ENCODE measurements around the gene LHPP.

The LHPP gene

DNA sequence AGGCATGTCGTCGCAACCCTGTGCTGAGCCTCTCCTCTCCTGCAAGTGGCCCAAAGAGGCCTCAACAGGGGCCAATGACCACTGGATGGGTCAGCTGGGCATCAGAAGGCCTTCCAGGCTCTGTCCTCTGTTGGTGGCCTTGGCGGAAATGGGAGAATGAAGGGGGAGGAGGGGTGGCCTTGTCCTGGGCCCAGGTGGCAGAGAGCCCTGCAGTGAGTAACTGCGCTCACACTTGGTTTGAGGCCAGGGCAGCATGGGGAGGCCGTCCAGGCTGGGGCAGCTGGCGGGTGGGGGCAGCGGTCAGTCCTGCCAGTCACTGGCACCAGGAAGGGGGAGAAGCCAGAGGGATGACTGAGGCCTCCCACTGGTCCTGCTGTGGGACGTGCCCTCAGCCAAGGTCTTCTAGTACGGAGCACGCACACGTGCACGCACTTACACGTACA is 59.8 kb downstream of the LHPP start:
- DNase-seq (ENCODE audit: low read depth), result no peak

DNA sequence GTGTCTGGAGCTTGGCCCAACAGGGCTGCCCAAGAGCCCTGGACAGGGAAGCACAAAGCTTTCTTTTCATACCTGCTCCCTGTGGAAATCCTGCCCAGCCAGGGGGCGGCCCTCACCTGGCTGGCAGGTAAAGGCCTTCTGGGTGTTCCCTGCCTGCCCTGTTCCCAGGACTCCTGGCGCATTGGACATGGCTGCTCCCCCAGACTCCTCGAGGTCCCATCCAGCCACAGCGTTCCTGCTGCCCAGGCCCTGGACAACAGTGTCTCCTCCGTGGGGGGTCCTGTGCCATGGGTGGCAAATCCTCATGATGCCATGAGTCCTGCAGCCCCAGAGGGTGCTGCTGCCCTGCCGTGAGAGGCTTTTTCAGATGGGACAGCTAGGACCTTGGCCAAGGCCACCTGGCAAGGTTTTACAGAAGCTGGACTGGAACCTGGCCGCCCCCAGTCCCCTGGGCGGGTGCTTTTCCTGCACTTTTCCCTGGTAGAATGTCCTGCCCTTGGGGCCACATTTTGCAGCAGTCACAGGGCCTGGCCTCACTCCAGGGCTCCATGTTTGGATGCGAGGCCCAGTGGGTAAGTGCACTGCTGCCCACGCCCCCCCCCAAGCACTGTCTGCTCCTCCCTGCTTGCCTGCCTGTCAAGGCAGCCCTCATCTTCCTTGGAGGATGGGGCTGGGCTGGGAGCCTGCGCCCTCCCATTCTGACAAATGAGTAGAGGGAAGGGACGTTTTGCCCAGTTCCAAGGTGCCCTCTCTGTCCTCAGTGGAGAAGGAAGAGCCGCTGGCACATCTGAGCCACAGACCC is 60.7 kb downstream of the LHPP start:
- no peak for DNase-seq (ENCODE audit: low read depth)

DNA sequence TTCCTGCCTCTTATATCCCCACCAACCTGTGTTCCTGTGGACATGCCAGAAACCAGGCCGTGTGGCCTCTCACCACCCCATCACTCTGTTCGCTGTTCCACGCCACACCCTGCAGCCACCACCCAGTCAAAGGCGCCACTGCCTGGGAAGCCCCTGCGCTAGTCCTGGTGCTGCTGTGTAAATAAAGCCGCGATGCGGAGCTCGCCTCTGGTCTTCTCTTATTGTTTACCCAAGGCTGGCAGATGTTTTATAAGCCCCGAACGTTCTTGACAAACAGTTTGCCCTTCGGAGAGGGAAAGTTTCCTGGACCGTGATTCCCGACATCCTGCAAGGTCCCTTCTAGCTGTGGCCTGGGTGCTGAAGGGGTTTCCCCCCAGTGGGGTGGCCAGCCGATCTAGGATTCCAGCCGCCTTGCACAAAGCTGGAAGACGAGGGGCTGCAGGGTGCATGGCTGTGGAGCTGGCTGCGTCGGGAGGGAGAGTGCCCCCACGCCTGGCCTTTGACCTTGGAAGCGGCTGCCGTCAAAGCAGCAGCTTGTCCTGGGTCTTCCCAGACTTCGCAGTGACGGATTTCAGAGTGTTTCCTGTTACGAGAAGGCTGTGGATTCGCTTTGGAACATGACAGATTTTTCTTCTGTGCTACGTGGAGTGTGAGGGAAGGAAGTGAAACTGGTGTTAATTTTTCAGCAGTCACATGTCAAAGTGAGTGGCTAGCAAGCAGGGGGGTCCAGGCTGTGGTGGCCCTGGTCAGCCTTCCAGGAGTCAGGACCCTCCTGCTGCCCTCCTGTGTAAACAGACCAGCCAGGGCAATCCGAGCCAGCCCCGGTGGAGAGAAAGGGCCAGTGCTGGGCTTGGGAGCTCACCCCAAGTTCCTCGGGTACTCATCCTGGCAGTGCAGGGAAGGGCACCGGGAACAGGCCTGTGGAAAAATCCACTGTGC is 61.6 kb downstream of the LHPP start:
- no peak for DNase-seq (ENCODE audit: low read depth)

DNA sequence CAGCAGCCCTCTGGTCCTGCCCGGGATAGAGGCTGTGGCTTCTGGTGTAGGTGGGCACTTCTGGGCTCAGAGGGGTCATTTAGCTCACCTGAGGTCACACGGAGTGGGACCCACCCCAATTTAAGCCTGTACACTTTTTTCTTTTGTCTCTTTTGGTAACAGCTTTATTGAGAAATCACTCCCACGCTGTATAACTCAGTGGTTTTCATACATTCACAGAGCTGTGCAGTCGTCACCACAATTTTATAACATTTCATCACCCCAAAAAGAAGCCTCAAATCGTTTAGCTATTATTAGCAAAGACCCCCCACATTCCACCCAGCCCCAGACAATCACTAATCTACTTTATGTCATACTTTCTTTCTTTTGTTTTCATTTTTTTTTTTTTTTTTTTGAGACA is 62.3 kb downstream of the LHPP start:
- no peak for DNase-seq (ENCODE audit: low read depth)

DNA sequence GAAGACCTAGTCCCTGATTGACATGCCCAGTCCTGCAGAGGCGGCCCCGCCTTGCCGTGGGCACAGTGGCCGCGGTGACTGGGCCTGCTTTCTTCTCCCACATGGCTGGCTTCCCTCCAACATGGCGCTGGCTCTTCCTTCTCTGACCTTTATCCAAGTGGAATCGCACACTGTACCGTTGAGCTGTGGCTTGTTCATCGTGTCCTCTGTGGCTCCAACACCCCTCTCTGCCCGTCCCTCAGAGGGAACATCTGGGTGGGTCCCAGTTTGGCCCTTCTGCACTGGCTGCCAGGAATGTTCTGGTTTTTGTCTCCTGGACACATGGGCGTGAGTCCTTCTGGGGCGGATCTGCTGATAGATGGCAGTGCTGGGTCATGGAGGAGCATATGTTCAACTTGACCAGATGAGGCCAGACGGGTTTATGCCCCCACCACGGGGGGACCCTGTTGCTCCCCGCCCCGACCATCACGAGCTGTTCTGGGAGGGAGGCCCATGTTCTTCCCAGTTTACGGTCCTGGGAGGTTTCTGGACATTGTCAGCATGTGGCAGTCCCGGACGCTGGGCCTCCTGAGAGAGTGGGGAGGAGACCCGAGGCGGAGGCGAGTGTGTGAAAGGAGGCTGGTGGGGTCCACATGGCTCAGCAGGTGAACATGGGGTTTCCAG is 63.5 kb downstream of the LHPP start:
- DNase-seq (ENCODE audit: low read depth), result no peak

DNA sequence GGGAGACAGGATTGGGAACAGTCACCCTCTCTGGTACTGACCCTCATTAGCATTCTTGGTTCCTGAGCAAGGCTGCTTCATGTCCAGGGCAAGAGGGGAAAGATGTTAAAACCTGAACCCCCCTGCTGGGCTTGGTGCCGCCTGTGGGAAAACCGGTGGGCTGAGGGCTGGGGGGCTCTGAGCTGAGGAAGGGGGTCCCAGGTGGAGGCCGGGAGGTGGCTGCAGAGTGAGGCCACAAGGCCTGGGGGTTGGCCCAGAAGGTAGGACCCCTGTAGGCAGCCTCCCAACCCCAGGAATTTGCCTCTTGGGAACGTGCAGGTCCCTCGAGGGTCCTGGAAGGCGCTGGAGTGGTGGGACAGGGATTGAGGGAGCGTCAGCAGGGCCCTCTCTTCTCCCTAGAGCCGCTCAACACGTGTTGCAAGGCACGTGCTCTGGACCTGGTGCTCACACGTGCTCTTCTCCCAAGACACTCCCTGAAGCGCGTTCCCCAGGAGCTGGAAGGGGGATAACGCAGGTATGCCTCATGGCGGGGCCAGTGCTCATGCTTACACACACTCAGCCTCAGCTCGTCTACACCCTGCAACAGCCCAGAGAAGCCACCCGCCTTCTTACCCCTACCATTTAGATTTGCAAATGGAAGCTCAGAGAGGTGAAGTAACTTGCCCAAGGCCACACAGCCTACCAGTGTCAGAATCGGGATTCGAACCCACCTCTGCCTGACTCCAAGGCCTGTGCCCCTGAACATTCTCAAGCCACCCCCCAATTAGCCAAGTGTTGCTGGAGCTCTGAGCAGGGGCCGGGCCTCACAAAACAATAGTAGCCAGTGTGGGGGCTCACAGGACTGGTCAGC is 64.4 kb downstream of the LHPP start:
- DNase-seq (ENCODE audit: low read depth), result no peak

DNA sequence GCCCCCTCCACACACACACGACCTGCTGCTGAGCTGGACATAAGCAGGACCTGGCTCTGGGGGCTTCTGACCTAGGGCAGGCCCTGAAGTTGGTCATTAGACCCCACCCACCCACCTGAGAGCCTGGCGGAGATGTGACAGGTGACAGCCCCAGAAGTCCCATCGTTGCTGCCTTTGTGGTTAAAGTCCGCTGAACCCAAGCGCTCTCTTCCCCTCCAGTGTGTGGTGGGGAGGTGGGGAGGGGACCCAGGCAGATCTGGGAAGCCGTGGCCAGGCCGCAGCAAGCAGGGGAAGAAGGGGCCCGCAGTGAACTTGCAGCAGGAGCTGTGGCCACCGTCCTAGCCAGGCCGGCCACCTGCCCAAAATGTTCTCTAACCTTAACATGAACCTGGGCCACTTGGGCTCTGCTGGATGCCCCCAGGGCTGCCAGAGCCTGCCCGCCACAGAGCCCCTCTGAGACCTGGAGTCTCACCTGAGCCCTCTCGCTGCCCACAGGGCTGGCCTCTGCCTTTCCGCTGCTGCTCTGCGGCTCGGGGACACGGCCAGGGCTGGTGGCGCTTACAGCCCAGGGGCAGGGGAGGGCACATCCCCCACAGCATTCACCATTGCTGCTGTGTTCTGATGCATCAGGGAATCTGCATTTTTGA is 65.1 kb downstream of the LHPP start:
- DNase-seq (ENCODE audit: low read depth), result no peak

DNA sequence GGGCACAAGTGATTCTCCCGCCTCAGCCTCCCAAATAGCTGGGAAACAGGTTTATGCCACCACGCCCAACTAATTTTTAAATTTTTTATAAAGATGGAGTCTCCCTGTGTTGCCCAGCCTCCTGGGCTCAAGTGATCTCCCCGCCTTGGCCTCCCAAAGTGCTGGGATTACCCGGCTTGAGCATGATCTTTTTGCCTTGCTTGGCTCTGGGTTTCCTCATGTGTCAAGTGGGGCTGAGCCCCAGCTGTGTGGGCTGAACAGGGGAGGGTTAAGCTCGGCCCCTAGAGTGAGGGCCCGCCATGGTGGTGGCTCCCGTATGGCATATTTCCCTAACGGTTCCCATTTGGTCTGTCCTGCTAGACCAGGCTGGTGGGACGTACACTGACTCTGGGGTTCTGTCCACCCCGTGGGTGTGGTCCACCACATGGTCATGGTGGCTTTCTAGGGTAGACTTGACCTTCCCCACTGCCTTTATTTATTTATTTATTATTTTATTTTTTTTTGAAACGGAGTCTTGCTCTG is 66.3 kb downstream of the LHPP start:
- DNase-seq (ENCODE audit: low read depth), result no peak

DNA sequence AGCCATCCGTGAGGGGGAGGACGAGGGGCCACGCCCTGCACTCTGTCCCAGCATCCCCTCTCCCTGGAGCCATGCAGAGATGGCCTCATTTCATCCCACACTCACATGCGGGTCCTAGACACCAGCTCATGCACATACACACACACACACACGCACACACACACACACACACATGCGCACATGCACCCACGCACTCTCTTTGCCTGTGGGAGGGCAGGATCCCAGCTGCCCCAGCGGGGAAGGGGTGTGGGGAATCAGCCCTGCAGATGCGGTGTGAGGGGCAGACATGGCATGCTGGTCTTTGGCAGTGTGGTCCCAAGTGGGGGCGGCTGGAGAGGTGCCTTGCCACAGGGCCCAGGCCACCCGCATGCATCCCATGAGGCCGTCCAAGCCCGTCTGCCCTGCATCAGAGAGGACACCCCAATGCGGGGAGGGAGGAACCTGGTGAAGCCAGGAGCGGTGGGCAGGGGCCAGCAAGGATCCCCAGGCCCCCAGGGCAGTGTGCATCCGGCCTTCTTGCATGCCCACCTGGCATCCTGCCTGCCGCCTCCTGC is 68.1 kb downstream of the LHPP start:
- DNase-seq (ENCODE audit: low read depth), result no peak

DNA sequence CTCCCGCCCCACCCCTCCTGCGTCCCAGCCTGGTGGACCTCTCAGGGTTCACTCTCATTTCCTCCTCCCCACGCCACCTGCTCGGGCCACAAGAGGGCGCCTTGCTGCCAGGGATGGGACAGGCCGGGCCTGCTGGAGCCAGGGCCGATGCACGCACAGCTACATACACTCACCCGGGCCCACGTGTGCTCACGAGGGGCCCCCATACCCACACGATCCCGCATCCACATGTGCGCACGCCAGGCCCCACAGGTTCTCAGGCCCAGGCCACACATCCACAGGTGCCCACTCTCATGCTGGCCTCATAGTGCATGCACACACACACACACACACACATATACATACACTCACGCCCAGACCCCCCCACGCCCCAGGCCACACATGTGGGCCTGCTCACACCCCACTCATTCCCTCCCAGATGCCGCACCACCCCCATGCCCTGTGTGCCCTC is 68.6 kb downstream of the LHPP start:
- peak; percentile 86 for DNase-seq (ENCODE audit: low read depth)

DNA sequence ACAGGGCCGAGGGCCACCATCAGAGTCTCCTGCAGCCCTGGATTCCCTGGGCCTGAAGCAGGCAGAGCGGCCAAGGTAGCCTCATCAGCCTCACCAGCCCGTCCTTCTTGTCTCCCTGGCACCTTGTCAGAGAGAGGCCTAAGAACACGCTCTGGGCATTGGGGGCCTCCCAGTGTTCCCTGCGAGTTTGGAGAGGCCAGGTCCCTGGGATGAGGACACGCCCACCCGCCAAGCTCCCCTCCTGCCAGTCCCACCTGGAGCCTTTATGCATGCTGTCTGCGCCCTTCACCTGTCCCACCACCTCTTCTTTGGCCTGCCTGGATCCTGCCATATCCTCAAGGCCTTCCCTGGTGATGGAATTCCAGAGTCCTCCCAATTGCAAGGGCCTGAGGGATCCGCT is 69.2 kb downstream of the LHPP start:
- DNase-seq (ENCODE audit: low read depth), result no peak

DNA sequence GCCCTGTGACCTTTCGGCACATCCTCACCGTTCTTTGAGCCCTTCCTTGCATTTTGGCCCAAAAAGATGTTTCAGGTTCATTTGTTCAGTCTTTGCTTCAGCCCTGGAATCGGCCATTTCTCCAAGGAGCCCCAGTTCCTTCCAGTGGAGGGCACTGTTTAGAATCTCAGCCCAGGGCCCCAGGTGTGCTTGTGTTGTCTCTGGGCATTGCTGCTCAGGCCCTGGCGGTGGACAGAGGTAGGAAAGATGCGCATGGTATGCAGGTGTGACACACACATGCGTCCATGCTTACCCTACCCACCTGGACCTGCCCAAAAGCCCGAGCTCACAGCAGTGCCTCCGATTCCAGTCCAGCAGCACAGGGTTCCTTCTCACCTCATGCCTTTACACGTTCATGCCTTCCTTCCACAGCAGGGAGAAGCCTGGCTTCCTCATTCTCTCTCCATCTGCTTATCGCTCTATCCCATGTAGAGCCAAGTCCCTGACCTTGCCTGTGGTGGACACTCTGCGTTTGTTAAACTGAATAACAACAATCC is 70.6 kb downstream of the LHPP start:
- DNase-seq (ENCODE audit: low read depth), result peak; percentile 42

DNA sequence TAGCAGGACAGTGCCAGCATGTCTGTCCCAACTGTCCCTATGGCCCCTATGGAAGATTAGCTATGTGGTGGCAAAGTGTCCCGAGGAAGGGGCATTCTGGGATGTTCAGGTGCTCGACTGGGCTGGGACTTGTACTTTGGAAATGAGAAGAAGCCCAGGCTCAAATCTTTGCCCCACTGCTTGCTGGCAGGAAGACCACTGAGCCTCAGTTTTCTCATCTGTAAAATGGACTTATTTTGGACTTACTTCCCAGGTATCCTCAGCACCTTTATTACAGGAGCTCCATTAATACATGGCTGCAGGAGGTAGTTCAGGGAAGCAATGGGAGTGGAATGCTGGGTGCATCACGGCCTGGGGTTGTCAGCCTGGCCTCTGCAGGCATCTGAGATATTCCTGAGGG is 71.2 kb downstream of the LHPP start:
- no peak for DNase-seq (ENCODE audit: low read depth)

DNA sequence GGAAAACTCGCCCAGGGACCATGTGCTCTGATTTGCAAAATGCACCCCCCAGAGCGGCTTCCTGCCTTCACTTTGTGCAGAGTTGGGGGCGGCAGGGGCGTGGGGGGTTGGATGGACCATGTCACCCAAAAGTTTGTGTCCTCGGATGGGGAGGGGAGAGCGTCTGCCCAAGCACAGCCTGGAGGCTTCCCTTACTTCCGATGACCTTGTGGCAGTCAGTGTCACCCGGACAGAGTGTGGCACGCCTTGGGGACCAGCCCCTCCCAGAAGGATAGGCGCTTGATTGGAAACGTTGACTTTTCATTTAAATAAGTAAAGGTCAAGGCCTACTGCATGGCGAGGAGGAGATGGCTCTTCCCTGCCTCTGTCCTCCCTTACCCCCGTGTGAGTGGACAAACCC is 71.6 kb downstream of the LHPP start:
- DNase-seq (ENCODE audit: low read depth), result no peak

DNA sequence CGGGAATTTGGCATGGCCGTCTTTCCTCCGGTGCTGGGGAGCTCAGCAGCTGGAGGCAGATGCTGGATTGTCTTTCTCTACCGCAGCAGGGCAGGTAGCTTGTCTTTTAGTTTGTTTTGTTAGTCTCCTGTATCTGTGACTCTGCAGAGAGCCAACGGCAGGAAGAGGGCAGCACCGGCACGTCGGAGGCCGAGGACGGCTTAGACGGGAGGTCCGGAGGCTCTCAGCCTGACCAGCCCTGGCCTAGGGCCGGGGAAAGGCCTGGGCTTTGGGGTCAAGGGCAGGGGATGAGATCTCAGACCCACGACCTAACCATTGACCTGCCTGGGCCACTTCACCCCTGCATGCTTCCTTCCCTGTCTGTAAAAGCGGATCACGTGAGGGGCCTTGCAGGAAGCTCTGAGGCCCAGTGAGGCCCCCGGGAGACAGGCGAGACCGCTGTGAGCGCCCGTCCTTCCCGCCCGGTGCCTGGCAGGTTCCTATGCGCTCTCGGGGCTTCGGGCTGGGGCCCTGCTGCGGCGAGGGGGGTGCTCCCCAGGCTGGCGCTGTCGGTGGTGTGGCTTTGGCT is 72.7 kb downstream of the LHPP start:
- DNase-seq (ENCODE audit: low read depth), result no peak

DNA sequence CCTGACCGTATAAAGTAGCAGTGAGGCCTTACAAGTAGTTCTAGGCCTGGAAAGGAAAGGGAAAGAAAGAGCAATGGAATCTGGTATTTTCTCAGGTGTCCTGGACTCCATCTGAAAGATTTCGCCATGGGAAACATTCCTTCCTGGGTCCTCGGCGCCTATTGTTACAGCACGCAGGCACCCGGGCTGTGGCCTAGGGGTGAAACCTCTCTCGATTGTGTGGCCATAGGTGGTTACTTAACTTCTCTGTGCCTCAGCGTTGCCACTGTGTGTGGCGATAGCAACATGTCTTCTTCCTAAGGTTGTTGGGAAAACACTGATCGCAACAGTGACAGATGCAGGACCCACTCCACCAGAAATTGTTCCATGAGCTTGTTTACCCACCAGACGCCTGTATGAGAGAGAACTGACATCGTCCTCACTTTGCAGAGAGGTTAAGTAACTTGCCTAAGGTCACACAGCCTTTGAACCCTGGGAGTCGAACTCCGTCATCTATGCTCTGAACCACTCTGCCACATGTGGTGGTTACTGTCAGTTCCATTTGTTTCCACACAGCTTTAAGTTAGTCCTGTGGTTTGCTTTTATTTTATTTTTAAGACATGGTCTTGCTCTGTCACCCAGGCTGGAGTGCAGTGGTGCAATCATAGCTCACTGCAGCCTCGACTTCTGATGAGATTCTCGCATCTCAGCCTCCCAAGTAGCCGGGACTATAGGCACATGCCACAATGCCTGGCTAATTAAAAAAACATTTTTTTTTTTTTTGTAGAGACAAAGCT is 73.4 kb downstream of the LHPP start:
- no peak for DNase-seq (ENCODE audit: low read depth)

DNA sequence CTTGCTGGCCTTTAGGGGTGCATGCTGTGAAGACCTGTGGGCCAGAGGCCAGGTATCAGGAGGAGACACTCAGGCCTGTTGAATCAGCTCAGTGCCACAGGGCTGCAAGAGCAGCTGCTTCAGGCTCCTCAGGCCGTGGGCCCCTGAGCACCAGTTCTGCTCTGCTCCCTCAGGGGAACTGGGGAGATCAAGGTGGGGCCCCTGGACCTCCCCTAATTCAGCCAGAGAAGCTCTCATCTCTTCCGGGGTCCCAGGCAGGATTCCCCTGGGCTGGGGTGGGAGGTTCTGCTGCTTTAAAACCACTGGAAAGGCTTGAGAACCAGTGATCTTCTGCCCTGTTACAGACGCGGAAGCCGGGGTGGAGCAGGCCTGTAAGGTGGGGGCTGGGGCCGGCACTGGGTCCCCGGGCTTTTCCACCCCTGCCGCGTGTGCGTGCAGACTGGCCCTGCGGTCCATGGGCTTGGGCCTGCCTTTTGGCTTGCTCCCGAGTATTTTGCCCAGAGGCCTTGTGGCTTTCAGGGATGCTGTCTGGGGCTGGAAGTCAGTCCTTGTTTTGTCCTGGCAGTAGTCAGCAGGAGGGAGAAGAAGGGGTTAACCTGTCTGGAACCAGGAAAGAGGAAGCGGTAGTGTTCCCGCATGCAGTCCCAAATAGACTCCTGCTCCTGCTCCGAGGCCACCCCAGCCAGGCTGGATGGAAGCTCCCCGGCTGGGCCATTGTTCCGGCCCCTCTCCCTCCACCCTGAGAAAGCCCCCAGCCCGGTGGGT is 74.3 kb downstream of the LHPP start:
- no peak for DNase-seq (ENCODE audit: low read depth)

DNA sequence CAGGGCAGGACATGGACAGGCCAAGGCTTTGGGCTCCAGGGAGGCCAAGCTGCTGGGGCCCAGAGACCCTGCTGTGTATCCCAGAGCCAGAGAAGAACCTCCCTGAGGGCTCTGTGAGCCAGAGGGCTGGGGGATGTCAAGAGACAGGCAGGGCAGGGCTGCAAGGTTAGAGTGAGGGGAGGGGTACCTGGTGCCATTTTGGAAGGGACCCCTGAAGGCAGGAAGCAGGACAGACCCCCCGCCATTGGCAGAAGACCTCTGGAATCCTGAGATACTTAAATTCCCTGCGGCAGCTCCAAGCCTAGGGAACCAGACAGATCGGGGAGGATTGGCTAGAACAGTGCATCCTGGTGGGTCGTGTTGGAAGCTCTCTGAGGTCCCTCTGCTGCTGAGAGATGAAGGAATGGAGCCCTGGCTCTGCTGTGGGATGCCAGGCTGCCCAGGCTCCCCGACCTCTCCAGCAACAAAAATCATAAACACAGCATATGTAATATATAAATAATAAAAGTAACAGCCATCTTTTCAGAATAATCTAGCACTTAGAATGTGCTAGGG is 75.0 kb downstream of the LHPP start:
- DNase-seq (ENCODE audit: low read depth), result no peak

Measured in ELR (cell line).